Caco-2 (cell line): Measurements from ENCODE around the gene ERBB4. TPM values are rescaled to one million over a fixed set of nuclear protein-coding genes. Genes with fewer than 3 reads are reported as not detected.

Experiments
- BruUV-seq: library from RNA; stranded (reverse); fragments of 400-500 nt; replicated peaks from 2 replicates; lab custom pipeline; 2021; lab: Mats Ljungman, UMichigan
- CTCF ChIA-PET: fragments of 300-600 bp; sonication (Branson Sonifier 250); formaldehyde crosslinking; loops from one replicate; lab custom pipeline; 2022; ENCODE audit warnings: antibody characterized with exemption; lab: Charles Lee
- POLR2A ChIA-PET: fragments of 300-600 bp; sonication (Branson Sonifier 250); formaldehyde crosslinking; loops from one replicate; lab custom pipeline; 2022; ENCODE audit warnings: antibody characterized with exemption; lab: Charles Lee
- DNase-seq, 2 experiments: peaks; one replicate each; pipeline versions ENCODE4 v3.0.0 to v3.0.0-alpha.2; 2020 to 2022
- H3K27me3 ChIP-seq: replicated peaks from 2 replicates; pipeline ENCODE4 v1.6.0; 2011; ENCODE audit warnings: low read length; ENCODE audit not compliant: control insufficient read depth, insufficient read depth
- H3K36me3 ChIP-seq: 2 replicates; pipeline ENCODE4 v1.5.1; 2011; ENCODE audit warnings: low read length; ENCODE audit not compliant: control insufficient read depth, insufficient read depth
- H3K4me1 ChIP-seq: fragments of 250-450 bp; sonication (Bioruptor Pico); 2 replicates; pipeline ENCODE4 v1.5.1; 2020; ENCODE audit warnings: mild to moderate bottlenecking
- H3K4me3 ChIP-seq: 2 replicates; pipeline ENCODE4 v1.5.1; 2011; ENCODE audit warnings: low read depth, mild to moderate bottlenecking, control low read depth, low read length
- H3K9me3 ChIP-seq: fragments of 250-450 bp; sonication (Bioruptor Pico); 2 replicates; pipeline ENCODE4 v1.5.1; 2020; ENCODE audit warnings: mild to moderate bottlenecking, moderate library complexity
- H3K27ac Mint-ChIP-seq: one replicate; pipeline ENCODE4 v1.8.0; 2022; ENCODE audit warnings: mixed read lengths; ENCODE audit not compliant: unreplicated experiment
- H3K27me3 Mint-ChIP-seq: one replicate; pipeline ENCODE4 v1.8.0; 2022; ENCODE audit warnings: mixed read lengths; ENCODE audit not compliant: insufficient read depth, unreplicated experiment
- H3K36me3 Mint-ChIP-seq: one replicate; pipeline ENCODE4 v1.8.0; 2022; ENCODE audit warnings: mild to moderate bottlenecking, mixed read lengths; ENCODE audit not compliant: insufficient read depth, unreplicated experiment
- H3K4me1 Mint-ChIP-seq: one replicate; pipeline ENCODE4 v1.8.0; 2022; ENCODE audit warnings: low read depth, mixed read lengths; ENCODE audit not compliant: unreplicated experiment
- H3K4me3 Mint-ChIP-seq: one replicate; pipeline ENCODE4 v1.8.0; 2022; ENCODE audit warnings: mild to moderate bottlenecking, moderate library complexity, mixed read lengths; ENCODE audit not compliant: unreplicated experiment
- H3K9me3 Mint-ChIP-seq: one replicate; pipeline ENCODE4 v1.8.0; 2022; ENCODE audit warnings: mixed read lengths; ENCODE audit not compliant: unreplicated experiment
- intact Hi-C: fragments of 100-400 bp; cut with micrococcal nuclease; formaldehyde crosslinking; loops from one replicate; pipeline ENCODE4 v1.10.0; 2022; ENCODE audit not compliant: unreplicated experiment
- total RNA-seq: library from RNA; stranded (reverse); gene quantifications from 2 replicates; pipeline ENCODE4 v1.2.3, GENCODE V29; 2022
- TF ChIP-seq, protein P1 (sequence below), 2 experiments: fragments of 200-600 bp in 1 of 2; IDR thresholded peaks; 1 replicate in 1 of 2; 2 replicates in 1 of 2; pipeline versions ENCODE4 v1.5.1 to v1.8.0; 2011 to 2022; ENCODE audit warnings: antibody characterized with exemption in 1 of 2, control low read depth in 1 of 2, inconsistent platforms in 1 of 2, low read depth in 1 of 2, low read length in 1 of 2, mild to moderate bottlenecking in 1 of 2, moderate library complexity in 1 of 2; ENCODE audit not compliant: insufficient read depth in 1 of 2, severe bottlenecking in 1 of 2, unreplicated experiment in 1 of 2

The ERBB4 gene
- total RNA-seq, 1 experiment from 2014 or later: not detected

DNA sequence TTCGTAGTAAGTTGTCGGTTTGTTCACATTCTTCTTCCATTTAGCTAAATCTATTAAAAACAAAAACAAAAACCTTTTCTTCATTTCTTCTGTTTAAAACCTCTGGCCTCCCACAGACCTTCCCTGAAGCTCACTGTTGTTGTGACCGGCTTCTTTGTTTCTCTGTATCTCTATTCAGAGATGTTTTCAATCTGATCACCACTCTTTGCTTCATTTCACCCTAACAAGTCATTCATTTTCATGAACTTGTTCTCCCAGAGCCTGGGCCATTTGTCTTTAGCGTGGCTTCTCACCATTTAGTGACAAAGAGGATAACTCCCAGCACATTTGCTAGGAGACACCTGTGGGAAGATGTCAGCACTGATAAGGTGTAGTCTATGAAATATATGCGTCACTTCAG is 794.2 kb downstream of the ERBB4 start:
- no peak overlapping the region for H3K27ac Mint-ChIP-seq

DNA sequence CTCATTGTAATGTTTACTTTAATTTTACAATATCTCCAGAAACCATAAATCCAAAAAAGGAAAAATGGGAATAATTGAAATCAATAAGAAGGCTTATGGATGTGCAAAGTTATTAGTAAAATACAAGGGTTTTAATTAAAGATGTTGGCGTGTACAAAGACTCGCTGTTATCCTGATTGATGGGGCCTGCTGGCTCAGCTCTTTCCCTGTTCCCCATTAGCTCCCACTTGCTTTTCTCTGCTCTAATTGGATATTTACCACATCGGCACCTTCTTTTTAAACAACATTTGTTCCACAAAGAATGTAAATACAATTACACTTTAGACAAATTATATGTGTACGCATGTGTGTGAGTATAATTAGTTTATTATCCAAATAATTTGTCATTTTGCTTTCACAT is 796.6 kb downstream of the ERBB4 start:
- no TSS peak for BruUV-seq
- Histone ChIP-seq H3K4me1 (peaks cover 5% of the 10 kb centered on the region; the same call in 1 of the 2 replicates), H3K36me3 (no peaks in the 10 kb centered on the region), H3K9me3 (no peaks in the 10 kb centered on the region), H3K27me3 (no peaks in the 10 kb centered on the region), H3K4me3 (no peak overlapping the region)
- Mint-ChIP-seq H3K9me3 (no peaks in the 10 kb centered on the region), H3K4me3 (no peak overlapping the region), H3K27ac (no peak overlapping the region), H3K36me3 (no peaks in the 10 kb centered on the region), H3K27me3 (peaks cover 5% of the 10 kb centered on the region), H3K4me1 (no peaks in the 10 kb centered on the region)
- intact Hi-C loops: loop anchor here (10.0 kb wide), 1 partner anchor 403 kb away; no protein-coding TSS in a partner anchor
- ChIA-PET CTCF (no interaction called here), POLR2A (no interaction called here)
- TF ChIP-seq, protein P1, sequence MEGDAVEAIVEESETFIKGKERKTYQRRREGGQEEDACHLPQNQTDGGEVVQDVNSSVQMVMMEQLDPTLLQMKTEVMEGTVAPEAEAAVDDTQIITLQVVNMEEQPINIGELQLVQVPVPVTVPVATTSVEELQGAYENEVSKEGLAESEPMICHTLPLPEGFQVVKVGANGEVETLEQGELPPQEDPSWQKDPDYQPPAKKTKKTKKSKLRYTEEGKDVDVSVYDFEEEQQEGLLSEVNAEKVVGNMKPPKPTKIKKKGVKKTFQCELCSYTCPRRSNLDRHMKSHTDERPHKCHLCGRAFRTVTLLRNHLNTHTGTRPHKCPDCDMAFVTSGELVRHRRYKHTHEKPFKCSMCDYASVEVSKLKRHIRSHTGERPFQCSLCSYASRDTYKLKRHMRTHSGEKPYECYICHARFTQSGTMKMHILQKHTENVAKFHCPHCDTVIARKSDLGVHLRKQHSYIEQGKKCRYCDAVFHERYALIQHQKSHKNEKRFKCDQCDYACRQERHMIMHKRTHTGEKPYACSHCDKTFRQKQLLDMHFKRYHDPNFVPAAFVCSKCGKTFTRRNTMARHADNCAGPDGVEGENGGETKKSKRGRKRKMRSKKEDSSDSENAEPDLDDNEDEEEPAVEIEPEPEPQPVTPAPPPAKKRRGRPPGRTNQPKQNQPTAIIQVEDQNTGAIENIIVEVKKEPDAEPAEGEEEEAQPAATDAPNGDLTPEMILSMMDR (IDR thresholded peaks at IDR 0.05; ENCODE audit: insufficient read depth in 1 of 2, low read depth in 1 of 2, low read length in 1 of 2, severe bottlenecking in 1 of 2, unreplicated experiment in 1 of 2): no peak
- DNase-seq: no peak

More for the DNA sequence above, 794.2 kb downstream of the ERBB4 start:
- Mint-ChIP-seq H3K36me3 (no peaks in the 10 kb centered on the region), H3K4me3 (no peak overlapping the region), H3K9me3 (no peaks in the 10 kb centered on the region), H3K27me3 (peaks cover 5% of the 10 kb centered on the region), H3K4me1 (no peaks in the 10 kb centered on the region)
- H3K27me3 ChIP-seq: no peaks in the 10 kb centered on the region
- CTCF ChIA-PET: no interaction called here
- TF ChIP-seq, protein P1 (IDR thresholded peaks at IDR 0.05; ENCODE audit: insufficient read depth in 1 of 2, low read depth in 1 of 2, low read length in 1 of 2, severe bottlenecking in 1 of 2, unreplicated experiment in 1 of 2): no peak
- DNase-seq: no peak
- no TSS peak for BruUV-seq
- no peaks in the 10 kb centered on the region for H3K9me3 ChIP-seq
- peaks cover 5% of the 10 kb centered on the region; the same call in 1 of the 2 replicates for H3K4me1 ChIP-seq
- intact Hi-C loops: loop anchor here (10.0 kb wide), 1 partner anchor 400 kb away; no protein-coding TSS in a partner anchor
- POLR2A ChIA-PET: no interaction called here
- no peaks in the 10 kb centered on the region for H3K36me3 ChIP-seq
- H3K4me3 ChIP-seq: no peak overlapping the region

DNA sequence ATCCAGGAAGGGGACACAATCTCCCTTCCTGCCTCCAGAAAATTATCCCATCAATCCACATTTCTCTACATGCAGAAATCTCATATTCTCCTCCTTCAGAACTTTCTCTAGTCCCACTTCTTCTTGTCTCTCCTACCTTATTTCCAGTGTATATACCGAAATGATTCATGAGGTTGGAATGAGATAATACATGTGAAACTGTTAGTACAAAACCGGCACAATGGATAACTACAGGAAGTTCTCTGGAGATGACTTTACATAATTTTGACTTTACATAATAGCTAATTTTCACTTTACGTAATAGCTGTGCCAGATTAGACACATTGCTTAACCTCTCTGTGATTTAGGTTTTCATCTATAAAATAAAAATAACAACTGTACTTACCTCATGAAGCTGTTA is 801.3 kb downstream of the ERBB4 start:
- H3K36me3 ChIP-seq: no peaks in the 10 kb centered on the region
- TF ChIP-seq, protein P1 (IDR thresholded peaks at IDR 0.05; ENCODE audit: insufficient read depth in 1 of 2, low read depth in 1 of 2, low read length in 1 of 2, severe bottlenecking in 1 of 2, unreplicated experiment in 1 of 2): no peak
- no peaks in the 10 kb centered on the region for H3K9me3 Mint-ChIP-seq
- no peaks in the 10 kb centered on the region for H3K4me1 ChIP-seq
- H3K4me1 Mint-ChIP-seq: no peaks in the 10 kb centered on the region
- ChIA-PET CTCF (no interaction called here), POLR2A (no interaction called here)
- H3K27me3 Mint-ChIP-seq: peaks cover 2% of the 10 kb centered on the region
- no peaks in the 10 kb centered on the region for H3K27me3 ChIP-seq
- no peak for DNase-seq
- H3K9me3 ChIP-seq: no peaks in the 10 kb centered on the region; the same call in 1 of the 2 replicates
- intact Hi-C loops: no loop called here
- H3K27ac Mint-ChIP-seq: no peak overlapping the region
- no peaks in the 10 kb centered on the region for H3K36me3 Mint-ChIP-seq
- H3K4me3 ChIP-seq: no peak overlapping the region
- no TSS peak for BruUV-seq
- no peak overlapping the region for H3K4me3 Mint-ChIP-seq
